Left cardiac atrium (tissue), 4 donors: ENCODE data around the gene CACNA2D1. TPM values are rescaled to one million over a fixed set of nuclear protein-coding genes. Genes with fewer than 3 reads are reported as not detected.
A peak's percentile ranks its signal among the peaks of the same experiment; 100 is the strongest.
"Not testable (repeated sequence)": the region's sequence is repeated elsewhere in the genome, so short reads cannot be mapped to it uniquely, and the experiment has no call there.

Experiments
- ATAC-seq, 2 donors: fragments of 200-7000 bp; cut with Tn5 transposase; one replicate each; pipeline ENCODE4 v1.9.1; 2020; ENCODE audit warnings: mild to moderate bottlenecking in 2 of 2, moderate library complexity in 2 of 2
- DNase-seq: peaks from one replicate; pipeline ENCODE4 v3.0.0-alpha.2; 2020
- intact Hi-C, 2 donors: fragments of 100-400 bp; cut with DNase I; formaldehyde crosslinking; loops; one replicate each; pipeline versions ENCODE4 v1.14.1 to v1.15.1; 2022 to 2023
- total RNA-seq, 2 donors: library from RNA; stranded (reverse); fragmentation: NEBNext Ultra II Directional; extraction: Animal tissue kit (Norgen Biotek cat#: 25700); gene quantifications; one replicate each; pipeline ENCODE4 v1.2.1, GENCODE V29; 2021
- donor health status: DM: no; HTN: yes; CAD: no.
- donor health status: DM: no; HTN: yes; CAD: no; lungs with severe emphysema.
- donor health status: DM: yes; HTN: yes; CAD: no.
- donor health status: Dilated cardiomyopathy.

Gene CACNA2D1
- total RNA-seq, 2 donors from 2014 or later: 29.5 to 39.8 TPM

GRCh38 chr7:82441669-82442478, 1.7 kb downstream of the CACNA2D1 start:
- intact Hi-C loops: loop anchor here in 1 of 2 donors (5.0 to 10.0 kb wide), 2 partner anchors 67 to 205 kb away; no protein-coding TSS in a partner anchor
- ATAC-seq: no peak

GRCh38 chr7:82438521-82438920, 5.1 kb downstream of the CACNA2D1 start:
- no peak for ATAC-seq
- intact Hi-C loops: no loop called here
- no peak for DNase-seq

More at GRCh38 chr7:82441669-82442478, 1.7 kb downstream of the CACNA2D1 start:
- no peak for DNase-seq

GRCh38 chr7:82435769-82436168, 7.8 kb downstream of the CACNA2D1 start:
- ATAC-seq (no peak), DNase-seq (no peak)
- intact Hi-C loops: no loop called here

- intact Hi-C loops: no loop called here
- no peak for DNase-seq
- no peak for ATAC-seq
These were observed 9.1 kb downstream of the CACNA2D1 start for GRCh38 chr7:82434275-82435022.

GRCh38 chr7:82433507-82433906, 10.1 kb downstream of the CACNA2D1 start:
- intact Hi-C loops: no loop called here
- DNase-seq (no peak), ATAC-seq (no peak)

- DNase-seq, intact Hi-C loops, ATAC-seq: not testable (repeated sequence)
These were observed 10.8 kb downstream of the CACNA2D1 start for GRCh38 chr7:82432743-82433142.

- no peak for DNase-seq
- intact Hi-C loops: no loop called here
- ATAC-seq: no peak
These were observed 12.8 kb downstream of the CACNA2D1 start for GRCh38 chr7:82430500-82431465.

- no peak for DNase-seq
- no peak for ATAC-seq
- intact Hi-C loops: no loop called here
These were observed 14.2 kb downstream of the CACNA2D1 start for GRCh38 chr7:82429408-82429807.

- DNase-seq: no peak
- intact Hi-C loops: no loop called here
- ATAC-seq: no peak
These were observed 15.2 kb downstream of the CACNA2D1 start for GRCh38 chr7:82428186-82428961.

GRCh38 chr7:82423446-82423845, 20.1 kb downstream of the CACNA2D1 start:
- intact Hi-C loops: no loop called here
- ATAC-seq: no peak
- DNase-seq: no peak

- DNase-seq (peak; percentile 68), ATAC-seq (peak; percentile 41 to 76)
- intact Hi-C loops: no loop called here
These were observed 24.4 kb downstream of the CACNA2D1 start for GRCh38 chr7:82419200-82419599.

- no peak for ATAC-seq
- intact Hi-C loops: no loop called here
- no peak for DNase-seq
These were observed 25.7 kb downstream of the CACNA2D1 start for GRCh38 chr7:82417898-82418297.

- ATAC-seq: no peak
These were observed 27.2 kb downstream of the CACNA2D1 start for GRCh38 chr7:82416402-82416801.

GRCh38 chr7:82414389-82414788, 29.2 kb downstream of the CACNA2D1 start:
- DNase-seq: no peak
- intact Hi-C loops: no loop called here
- no peak for ATAC-seq

More at GRCh38 chr7:82416402-82416801, 27.2 kb downstream of the CACNA2D1 start:
- intact Hi-C loops: no loop called here
- no peak for DNase-seq

- peak; percentile 31 for DNase-seq
- peak in 1 of 2 donors; percentile 43 for ATAC-seq
- intact Hi-C loops: no loop called here
These were observed 30.3 kb downstream of the CACNA2D1 start for GRCh38 chr7:82413237-82413636.

- ATAC-seq (no peak), DNase-seq (no peak)
- intact Hi-C loops: no loop called here
These were observed 31.8 kb downstream of the CACNA2D1 start for GRCh38 chr7:82411732-82412131.

- intact Hi-C loops: no loop called here
- DNase-seq: peak; percentile 38
- peak; percentile 90 to 95 for ATAC-seq
These were observed 33.1 kb downstream of the CACNA2D1 start for GRCh38 chr7:82410461-82410860.

- DNase-seq: no peak
- intact Hi-C loops: no loop called here
- no peak for ATAC-seq
These were observed 36.6 kb downstream of the CACNA2D1 start for GRCh38 chr7:82406937-82407336.
